GM12878 (cell line): Measurements from ENCODE around the gene DOCK9. TPM values are rescaled to one million over a fixed set of nuclear protein-coding genes. Genes with fewer than 3 reads are reported as not detected.

Source experiments
- ATAC-seq: fragments of 200-7000 bp; cut with Tn5 transposase; 3 replicates; pipeline ENCODE4 v1.9.1; 2020; ENCODE audit warnings: mild to moderate bottlenecking, moderate library complexity
- BruUV-seq: library from RNA; stranded (reverse); fragments of 400-500 nt; replicated peaks from 2 replicates; lab custom pipeline; 2021; lab: Mats Ljungman, UMichigan
- CTCF ChIA-PET: fragments of 300-600 bp; sonication (Branson Sonifier 250); formaldehyde crosslinking; extraction: SDS; loops from one replicate; lab custom pipeline; 2021; ENCODE audit warnings: inconsistent platforms; lab: Yijun Ruan, JAX
- POLR2A ChIA-PET: fragments of 350-600 bp; formaldehyde crosslinking; extraction: SDS; loops from one replicate; lab custom pipeline; 2021; ENCODE audit warnings: inconsistent platforms; lab: Charles Lee
- RAD21 ChIA-PET: fragments of 300-600 bp; sonication (Branson Sonifier 250); formaldehyde crosslinking; loops from one replicate; lab custom pipeline; 2023; ENCODE audit warnings: antibody characterized with exemption; ENCODE audit not compliant: unreplicated experiment; lab: Charles Lee
- SMC1A ChIA-PET: fragments of 300-600 bp; sonication (Branson Sonifier 250); formaldehyde crosslinking; loops from one replicate; lab custom pipeline; 2023; ENCODE audit not compliant: unreplicated experiment, uncharacterized antibody; lab: Charles Lee
- DNase-seq: peaks from one replicate; pipeline ENCODE4 v3.0.0-alpha.2; 2011; ENCODE audit warnings: low read depth, low spot score
- FAIRE-seq: peaks from 3 replicates; lab custom pipeline; 2011; peaks lifted over from hg19 to GRCh38; lab: Jason Lieb, UNC
- H2AFZ ChIP-seq: 2 replicates; pipeline ENCODE4 v1.6.0; 2011; ENCODE audit warnings: low read depth, low read length, control low read depth; ENCODE audit not compliant: control insufficient read depth
- H3K27ac ChIP-seq: 2 replicates; pipeline ENCODE4 v1.5.1; 2011; ENCODE audit warnings: control low read depth; ENCODE audit not compliant: control insufficient read depth, insufficient read depth
- H3K27me3 ChIP-seq, 2 experiments: replicated peaks in 1 of 2; 2 replicates each; pipeline versions ENCODE4 v1.6.0 to v1.6.1; 2011; ENCODE audit warnings: low read length in 1 of 2; ENCODE audit not compliant: control insufficient read depth in 2 of 2, insufficient read depth in 2 of 2
- H3K36me3 ChIP-seq, 2 experiments: 2 replicates each; pipeline ENCODE4 v1.5.1; 2011; ENCODE audit warnings: low read length in 1 of 2; ENCODE audit not compliant: control insufficient read depth in 2 of 2, insufficient read depth in 2 of 2
- H3K4me1 ChIP-seq: 2 replicates; pipeline ENCODE4 v1.6.1; 2011; ENCODE audit warnings: mild to moderate bottlenecking, low read length, moderate library complexity, mixed read lengths; ENCODE audit not compliant: control insufficient read depth, insufficient read depth
- H3K4me2 ChIP-seq: 2 replicates; pipeline ENCODE4 v1.6.0; 2011; ENCODE audit warnings: control low read depth; ENCODE audit not compliant: control insufficient read depth, insufficient read depth
- H3K4me3 ChIP-seq: fragments of 200-600 bp; sonication (generic); 2 replicates; pipeline ENCODE4 v1.5.1; 2016
- H3K79me2 ChIP-seq: 2 replicates; pipeline ENCODE4 v1.6.0; 2011; ENCODE audit warnings: low read length; ENCODE audit not compliant: control insufficient read depth, insufficient read depth
- H3K9ac ChIP-seq: 2 replicates; pipeline ENCODE4 v1.8.0; 2011; ENCODE audit warnings: low read length, control low read depth, mixed read lengths; ENCODE audit not compliant: control insufficient read depth, insufficient read depth
- H3K9me3 ChIP-seq: replicated peaks from 3 replicates; pipeline ENCODE4 v1.5.1; 2011; ENCODE audit warnings: mild to moderate bottlenecking, low read length; ENCODE audit not compliant: control insufficient read depth, insufficient read depth
- H4K20me1 ChIP-seq: 2 replicates; pipeline ENCODE4 v1.6.0; 2011; ENCODE audit not compliant: control insufficient read depth, insufficient read depth
- BHLHE40 ChIP-seq, 2 experiments: fragments of 450-650 bp in 1 of 2; IDR thresholded peaks; 2 replicates each; pipeline ENCODE4 v1.6.1; 2011 to 2017; ENCODE audit warnings: low read depth in 2 of 2, borderline replicate concordance in 1 of 2, improper control_type of control experiment in 1 of 2, low read length in 1 of 2, mild to moderate bottlenecking in 1 of 2
- JUND ChIP-seq: IDR thresholded peaks from 2 replicates; pipeline ENCODE4 v1.6.1; 2012; ENCODE audit warnings: low read depth, mild to moderate bottlenecking, low read length, improper control_type of control experiment, moderate library complexity
- MTA2 ChIP-seq: fragments of 450-650 bp; IDR thresholded peaks from 2 replicates; pipeline ENCODE4 v1.6.1; 2016; ENCODE audit warnings: low read depth, mild to moderate bottlenecking, moderate library complexity
- SPI1 ChIP-seq: IDR thresholded peaks from 2 replicates; pipeline ENCODE4 v1.6.1; 2011; ENCODE audit warnings: low read depth, mild to moderate bottlenecking, low read length, moderate library complexity, borderline replicate concordance; ENCODE audit not compliant: insufficient read depth
- whole genome bisulfite sequencing: methylation state at CpG from one replicate; pipeline ENCODE4 v1.1.6; 2016; ENCODE audit warnings: low lambda C conversion rate; ENCODE audit not compliant: insufficient replicate concordance, insufficient coverage; ENCODE audit errors: missing lambda C conversion rate; 5-methylcytosine and 5-hydroxymethylcytosine counted together
- in situ Hi-C: fragments of 300-500 bp; cut with MboI; formaldehyde crosslinking; loops from 9 replicates; pipeline ENCODE4 v1.14.3; 2018; ENCODE audit warnings: mixed read lengths
- intact Hi-C: fragments of 100-400 bp; cut with micrococcal nuclease; formaldehyde crosslinking; loops from one replicate; pipeline ENCODE4 v1.14.2; 2022; ENCODE audit not compliant: unreplicated experiment
- polyA plus RNA-seq, 11 experiments: library from polyadenylated mRNA; depleted of rRNA in 4 of 11; unstranded in 6 of 11; stranded (reverse) in 5 of 11; fragments of >200 nt; fragmentation: Nextera tagmentation in 4 of 11; fragmentation: Illumina TruSeq in 1 of 11; extraction: Ambion mirVana in 4 of 11; extraction: Trizol in 1 of 11; gene quantifications; 1 replicate in 1 of 11; 2 replicates in 10 of 11; pipeline versions ENCODE4 v1.2.1 to v1.2.3, GENCODE V29; 2011 to 2016; ENCODE audit warnings: inconsistent platforms in 2 of 11, missing spikeins in 2 of 11, low read depth in 1 of 11
- total RNA-seq, 4 experiments: library from RNA; depleted of rRNA in 3 of 4; stranded (reverse); fragments of >200 nt in 3 of 4; fragmentation: Illumina TruSeq in 1 of 4; extraction: Trizol in 1 of 4; gene quantifications; 2 replicates each; pipeline versions ENCODE4 v1.2.1 to v1.2.3, GENCODE V29; 2013 to 2021

DOCK9 gene
- total and polyA plus RNA-seq, 10 of the 15 experiments (the other 5 are each of a cell fraction or from before 2014, with no cell fraction given) = 0.09 to 2.9 (median 0.74) TPM

GRCh38 chr13:98893371-98893770 is 84.5 kb downstream of the DOCK9 start:
- TF ChIP-seq MTA2 (no peak), BHLHE40 (IDR thresholded peaks at IDR 0.05; ENCODE audit: borderline replicate concordance in 1 of 2, low read depth in 2 of 2, low read length in 1 of 2) (no peak)
- intact Hi-C loops = loop anchor here (1.0 kb wide), 1 partner anchor 46 kb away; no protein-coding TSS in a partner anchor
- H4K20me1 ChIP-seq = no peaks in the 10 kb centered on the region
- ATAC-seq (no peak), DNase-seq (no peak), FAIRE-seq (no peak)
- ChIA-PET RAD21 (no interaction called here), SMC1A (no interaction called here), CTCF (no interaction called here), POLR2A (no interaction called here)
- H3K36me3 ChIP-seq = no peaks in the 10 kb centered on the region
- H3K9me3 ChIP-seq = no peaks in the 10 kb centered on the region
- in situ Hi-C loops = no loop called here
- no peaks in the 10 kb centered on the region for H3K4me1 ChIP-seq
- WGBS = 82% methylated on average over 5 of the region's 5 CpGs
- no peak overlapping the region for H3K4me3 ChIP-seq
- no peaks in the 10 kb centered on the region for H3K27me3 ChIP-seq
- H3K27ac ChIP-seq = no peak overlapping the region
- no peak overlapping the region for H3K4me2 ChIP-seq
- no peak overlapping the region for H3K9ac ChIP-seq
- no TSS peak for BruUV-seq
- H3K79me2 ChIP-seq = no peaks in the 10 kb centered on the region
- H2AFZ ChIP-seq = no peak overlapping the region

DNA sequence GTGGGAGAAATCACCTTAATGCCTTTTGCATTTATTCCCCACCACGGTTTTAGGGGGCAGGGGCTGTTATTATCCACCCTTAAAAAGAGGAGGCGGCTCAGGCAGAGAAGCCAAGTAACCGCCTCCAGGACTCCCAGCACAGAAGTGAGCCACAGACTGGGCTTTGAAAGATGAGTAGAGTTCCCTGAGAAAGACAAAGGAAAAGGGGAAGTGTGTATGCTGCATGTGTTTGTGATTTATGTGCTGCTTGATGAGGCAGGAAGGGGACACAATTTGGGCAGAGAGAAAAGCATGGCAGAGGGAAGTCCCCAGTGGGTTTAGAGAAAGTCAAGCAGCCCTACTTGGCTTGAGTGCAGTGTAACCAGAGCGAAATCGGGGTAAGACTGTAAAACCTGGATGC is 85.0 kb downstream of the DOCK9 start:
- no peak overlapping the region for H3K27ac ChIP-seq
- H4K20me1 ChIP-seq = no peaks in the 10 kb centered on the region
- no peaks in the 10 kb centered on the region for H3K27me3 ChIP-seq
- no peaks in the 10 kb centered on the region for H3K36me3 ChIP-seq
- FAIRE-seq = no peak
- H3K4me3 ChIP-seq = no peak overlapping the region
- intact Hi-C loops (loop anchor here (1.0 kb wide), 1 partner anchor 46 kb away; no protein-coding TSS in a partner anchor), in situ Hi-C loops (no loop called here)
- no peak overlapping the region for H3K9ac ChIP-seq
- POLR2A ChIA-PET = no interaction called here
- H3K4me2 ChIP-seq = no peak overlapping the region
- no peak overlapping the region for H2AFZ ChIP-seq
- no peaks in the 10 kb centered on the region for H3K79me2 ChIP-seq
- no peaks in the 10 kb centered on the region for H3K4me1 ChIP-seq
- no TSS peak for BruUV-seq
- WGBS = 39% methylated on average over 5 of the region's 5 CpGs
- no peaks in the 10 kb centered on the region for H3K9me3 ChIP-seq
- RAD21 ChIA-PET = no interaction called here
- SMC1A ChIA-PET = no interaction called here
- no peak for ATAC-seq
- CTCF ChIA-PET = no interaction called here
- no peak for TF ChIP-seq JUND
- peak; percentile 82 for TF ChIP-seq SPI1
- DNase-seq = no peak
